ENCODE results near the gene PSMD14.

Gene PSMD14

DNA sequence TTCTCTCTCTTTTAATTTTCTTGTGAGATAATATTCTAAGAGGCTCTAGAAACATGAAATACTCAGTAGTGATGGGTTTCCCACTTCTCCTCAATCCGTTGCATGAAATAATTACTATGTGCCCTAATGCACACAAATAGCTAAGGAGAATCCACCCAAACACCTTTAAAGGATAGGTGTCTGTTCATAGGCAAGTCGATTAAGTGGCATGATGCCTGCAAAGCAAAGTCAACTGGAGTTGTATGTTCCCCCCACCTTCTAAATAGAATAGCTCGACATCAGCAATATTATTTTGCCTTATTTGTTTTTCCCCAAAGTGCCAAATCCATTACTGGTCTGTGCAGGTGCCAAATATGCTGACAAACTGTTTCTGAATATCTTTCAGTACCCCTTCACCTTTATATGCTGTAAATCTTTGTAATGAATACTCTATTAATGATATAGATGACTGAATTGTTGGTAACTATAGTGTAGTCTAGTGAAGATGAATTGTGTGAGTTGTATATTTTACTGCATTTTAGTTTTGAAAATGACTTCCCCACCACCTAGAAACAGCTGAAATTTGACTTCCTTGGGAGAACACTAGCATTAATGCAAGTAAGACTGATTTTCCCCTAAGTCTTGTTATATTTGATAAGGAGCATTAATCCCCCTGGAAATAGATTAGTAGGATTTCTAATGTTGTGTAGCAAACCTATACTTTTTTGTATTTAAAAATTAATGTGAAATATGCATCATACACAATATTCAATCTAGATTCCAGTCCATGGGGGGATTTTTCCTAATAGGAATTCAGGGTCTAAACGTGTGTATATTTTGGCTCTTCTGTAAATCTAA lies 116.9 kb downstream of the PSMD14 start:
- no peak for TF ChIP-seq CTCF (IDR thresholded peaks at IDR 0.05)
- no peak overlapping the region for H3K27ac ChIP-seq
- no peak for DNase-seq (ENCODE audit: low spot score)

DNA sequence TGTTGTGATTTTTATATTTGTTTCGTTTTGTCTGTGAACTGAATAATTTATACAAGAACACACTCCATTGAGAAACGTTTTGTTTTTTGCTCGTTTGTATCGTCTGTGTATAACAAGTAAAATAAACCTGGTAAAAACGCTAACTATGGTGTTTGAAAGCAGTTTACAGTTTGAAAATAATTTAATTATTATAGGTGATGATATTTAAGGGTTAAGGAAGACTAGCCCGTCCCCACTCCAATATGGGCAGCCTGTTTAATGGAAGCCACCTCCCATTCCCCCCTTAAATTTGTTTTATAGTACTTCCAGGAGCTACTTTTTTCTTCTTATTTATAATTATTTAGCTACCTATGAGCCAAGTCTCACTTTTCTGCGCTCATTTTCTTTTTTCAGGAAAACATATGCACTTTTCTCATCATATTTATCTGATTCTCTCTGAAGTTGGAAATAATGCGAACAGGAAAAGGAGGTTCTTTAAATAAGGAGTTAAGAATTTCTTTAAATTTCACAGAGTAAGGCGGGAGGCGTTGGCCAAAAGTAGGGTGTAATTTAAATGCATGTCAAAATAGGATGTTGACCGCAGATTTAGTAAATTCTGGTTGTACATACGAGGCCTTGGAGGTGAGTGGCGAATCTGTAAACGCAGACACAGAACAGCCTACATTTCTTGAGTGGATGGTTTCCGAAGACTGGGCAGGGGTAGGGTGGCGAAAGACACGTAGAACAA lies 117.7 kb downstream of the PSMD14 start:
- no peak overlapping the region for H3K4me3 ChIP-seq
- no peak for DNase-seq (ENCODE audit: low spot score)
- no peak overlapping the region for H3K27ac ChIP-seq
- no peak for TF ChIP-seq CTCF (IDR thresholded peaks at IDR 0.05)

More for the DNA sequence above, 116.9 kb downstream of the PSMD14 start:
- H3K4me3 ChIP-seq = no peak overlapping the region

- no peak for TF ChIP-seq CTCF (IDR thresholded peaks at IDR 0.05)
- H3K4me3 ChIP-seq = peak overlapping the region; percentile 54
- H3K27ac ChIP-seq = no peak overlapping the region
- DNase-seq (ENCODE audit: low spot score) = no peak
Observed at GRCh38 chr2:161426455-161426921, 118.3 kb downstream of the PSMD14 start.

- Histone ChIP-seq H3K4me3 (peak overlapping the region; percentile 54), H3K27ac (no peak overlapping the region)
- TF ChIP-seq CTCF (IDR thresholded peaks at IDR 0.05) = no peak
- DNase-seq (ENCODE audit: low spot score) = no peak
Observed at GRCh38 chr2:161426922-161427663, 118.9 kb downstream of the PSMD14 start.

GRCh38 chr2:161427664-161428587 lies 119.7 kb downstream of the PSMD14 start:
- H3K4me3 ChIP-seq = peak overlapping the region; percentile 54
- no peak for DNase-seq (ENCODE audit: low spot score)

More at GRCh38 chr2:161427664-161428587, 119.7 kb downstream of the PSMD14 start:
- TF ChIP-seq CTCF (IDR thresholded peaks at IDR 0.05) = no peak
- H3K27ac ChIP-seq = no peak overlapping the region
